ENCODE measurements around the gene ETFB. TPM values are rescaled to one million over a fixed set of nuclear protein-coding genes. Genes with fewer than 3 reads are reported as not detected.

Gene ETFB
- total RNA-seq, 1 experiment from 2014 or later = 114 TPM

DNA sequence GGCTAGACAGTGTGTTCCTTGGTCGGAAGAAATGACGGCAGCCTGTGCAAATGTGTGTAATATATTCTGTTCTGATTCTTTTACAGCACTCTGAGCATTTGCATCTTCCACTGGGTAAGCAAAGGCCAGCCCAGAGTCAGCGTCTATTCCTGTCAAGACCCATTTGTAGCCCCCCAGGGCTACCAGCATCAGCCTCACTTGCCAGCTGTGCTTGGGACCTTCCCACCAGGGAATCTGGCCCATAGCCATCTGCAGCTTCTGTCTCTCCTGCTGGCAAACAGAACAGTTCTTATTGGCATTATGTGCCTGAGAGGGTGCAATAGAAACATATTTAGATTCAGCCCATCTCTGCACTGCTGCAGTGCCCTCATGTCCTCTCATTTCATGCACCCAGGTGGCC lies 60.7 kb downstream of the ETFB start:
- no peaks in the 10 kb centered on the region for H3K27me3 Mint-ChIP-seq (ENCODE audit: insufficient read depth, unreplicated experiment)
- no peak for DNase-seq (ENCODE audit: unreplicated experiment)
- peaks cover 44% of the 10 kb centered on the region for H3K9me3 Mint-ChIP-seq (ENCODE audit: unreplicated experiment)
- H3K4me1 Mint-ChIP-seq (ENCODE audit: insufficient read depth, unreplicated experiment) = no peaks in the 10 kb centered on the region
- ChIA-PET POLR2A (no interaction called here), CTCF (interaction anchor here (0.6 kb wide), 1 partner anchor 88 kb away, joined by 5 read pairs; no protein-coding TSS in a partner anchor)
- intact Hi-C loops (cut with micrococcal nuclease) = no loop called here
- TF ChIP-seq, protein P1, sequence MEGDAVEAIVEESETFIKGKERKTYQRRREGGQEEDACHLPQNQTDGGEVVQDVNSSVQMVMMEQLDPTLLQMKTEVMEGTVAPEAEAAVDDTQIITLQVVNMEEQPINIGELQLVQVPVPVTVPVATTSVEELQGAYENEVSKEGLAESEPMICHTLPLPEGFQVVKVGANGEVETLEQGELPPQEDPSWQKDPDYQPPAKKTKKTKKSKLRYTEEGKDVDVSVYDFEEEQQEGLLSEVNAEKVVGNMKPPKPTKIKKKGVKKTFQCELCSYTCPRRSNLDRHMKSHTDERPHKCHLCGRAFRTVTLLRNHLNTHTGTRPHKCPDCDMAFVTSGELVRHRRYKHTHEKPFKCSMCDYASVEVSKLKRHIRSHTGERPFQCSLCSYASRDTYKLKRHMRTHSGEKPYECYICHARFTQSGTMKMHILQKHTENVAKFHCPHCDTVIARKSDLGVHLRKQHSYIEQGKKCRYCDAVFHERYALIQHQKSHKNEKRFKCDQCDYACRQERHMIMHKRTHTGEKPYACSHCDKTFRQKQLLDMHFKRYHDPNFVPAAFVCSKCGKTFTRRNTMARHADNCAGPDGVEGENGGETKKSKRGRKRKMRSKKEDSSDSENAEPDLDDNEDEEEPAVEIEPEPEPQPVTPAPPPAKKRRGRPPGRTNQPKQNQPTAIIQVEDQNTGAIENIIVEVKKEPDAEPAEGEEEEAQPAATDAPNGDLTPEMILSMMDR (IDR thresholded peaks at IDR 0.05; ENCODE audit: unreplicated experiment) = no peak
- H3K36me3 Mint-ChIP-seq (ENCODE audit: insufficient read depth, unreplicated experiment) = no peaks in the 10 kb centered on the region
- no peak overlapping the region for H3K4me3 Mint-ChIP-seq (ENCODE audit: unreplicated experiment)
- H3K27ac Mint-ChIP-seq (ENCODE audit: low read depth, unreplicated experiment) = no peak overlapping the region
- BruUV-seq (replicated peaks) = no TSS peak

DNA sequence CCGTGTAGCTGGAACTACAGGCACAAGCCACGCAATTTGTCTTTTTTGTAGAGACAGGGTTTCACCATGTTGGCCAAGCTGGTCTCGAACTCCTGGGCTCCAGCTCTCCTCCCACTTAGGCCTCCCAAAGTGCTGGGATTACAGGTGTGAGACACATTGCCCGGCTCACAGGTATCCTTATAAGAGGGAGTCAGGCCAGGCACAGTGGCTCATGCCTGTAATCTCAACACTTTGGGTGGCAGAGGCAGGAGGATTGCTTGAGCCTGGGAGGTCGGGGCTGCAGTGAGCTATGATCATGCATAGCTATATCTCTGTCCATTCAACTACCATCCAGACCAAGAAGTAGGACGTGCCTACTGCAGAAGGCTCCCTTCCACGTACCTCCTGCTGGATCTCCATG lies 64.9 kb downstream of the ETFB start:
- Mint-ChIP-seq H3K27me3 (ENCODE audit: insufficient read depth, unreplicated experiment) (no peaks in the 10 kb centered on the region), H3K36me3 (ENCODE audit: insufficient read depth, unreplicated experiment) (no peaks in the 10 kb centered on the region), H3K4me1 (ENCODE audit: insufficient read depth, unreplicated experiment) (no peaks in the 10 kb centered on the region), H3K27ac (ENCODE audit: low read depth, unreplicated experiment) (no peak overlapping the region), H3K4me3 (ENCODE audit: unreplicated experiment) (no peak overlapping the region), H3K9me3 (ENCODE audit: unreplicated experiment) (peaks cover 15% of the 10 kb centered on the region)
- no peak for DNase-seq (ENCODE audit: unreplicated experiment)
- POLR2A ChIA-PET = no interaction called here
- intact Hi-C loops (cut with micrococcal nuclease) = no loop called here
- CTCF ChIA-PET = interaction anchor here (0.9 to 1.3 kb wide), 2 partner anchors 9 to 37 kb away, joined by 4 to 5 read pairs; no protein-coding TSS in a partner anchor
- TF ChIP-seq, protein P1 (IDR thresholded peaks at IDR 0.05; ENCODE audit: unreplicated experiment) = no peak
- BruUV-seq (replicated peaks) = no TSS peak

DNA sequence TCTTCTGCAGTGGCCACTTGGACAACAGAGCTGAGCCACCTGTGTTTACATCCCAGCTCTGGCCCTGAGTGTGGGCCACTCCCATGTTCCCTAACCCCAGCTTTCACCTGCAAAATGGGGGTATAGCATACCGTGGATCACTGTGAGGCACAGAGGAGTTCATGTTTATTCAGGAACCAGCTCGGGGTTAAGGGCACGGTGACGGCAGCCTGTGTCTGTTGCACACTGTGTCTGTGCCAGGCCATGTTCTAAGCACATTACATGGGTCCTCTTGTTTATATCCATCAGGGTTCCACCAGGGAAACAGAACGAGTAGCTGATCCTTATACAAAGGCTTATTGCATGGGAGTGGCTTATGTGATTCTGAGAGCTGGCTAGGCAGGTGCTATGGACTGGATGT lies 68.8 kb downstream of the ETFB start:
- TF ChIP-seq, protein P1 (IDR thresholded peaks at IDR 0.05; ENCODE audit: unreplicated experiment) = no peak
- BruUV-seq (replicated peaks) = no TSS peak
- CTCF ChIA-PET = interaction anchor here (0.5 kb wide), 1 partner anchor 566 kb away, joined by 3 read pairs; no protein-coding TSS in a partner anchor
- no peaks in the 10 kb centered on the region for H3K4me1 Mint-ChIP-seq (ENCODE audit: insufficient read depth, unreplicated experiment)
- no peak for DNase-seq (ENCODE audit: unreplicated experiment)
- H3K4me3 Mint-ChIP-seq (ENCODE audit: unreplicated experiment) = no peak overlapping the region
- intact Hi-C loops (cut with micrococcal nuclease) = no loop called here
- H3K9me3 Mint-ChIP-seq (ENCODE audit: unreplicated experiment) = peaks cover 12% of the 10 kb centered on the region
- H3K36me3 Mint-ChIP-seq (ENCODE audit: insufficient read depth, unreplicated experiment) = no peaks in the 10 kb centered on the region
- POLR2A ChIA-PET = no interaction called here
- H3K27me3 Mint-ChIP-seq (ENCODE audit: insufficient read depth, unreplicated experiment) = no peaks in the 10 kb centered on the region
- H3K27ac Mint-ChIP-seq (ENCODE audit: low read depth, unreplicated experiment) = no peak overlapping the region

DNA sequence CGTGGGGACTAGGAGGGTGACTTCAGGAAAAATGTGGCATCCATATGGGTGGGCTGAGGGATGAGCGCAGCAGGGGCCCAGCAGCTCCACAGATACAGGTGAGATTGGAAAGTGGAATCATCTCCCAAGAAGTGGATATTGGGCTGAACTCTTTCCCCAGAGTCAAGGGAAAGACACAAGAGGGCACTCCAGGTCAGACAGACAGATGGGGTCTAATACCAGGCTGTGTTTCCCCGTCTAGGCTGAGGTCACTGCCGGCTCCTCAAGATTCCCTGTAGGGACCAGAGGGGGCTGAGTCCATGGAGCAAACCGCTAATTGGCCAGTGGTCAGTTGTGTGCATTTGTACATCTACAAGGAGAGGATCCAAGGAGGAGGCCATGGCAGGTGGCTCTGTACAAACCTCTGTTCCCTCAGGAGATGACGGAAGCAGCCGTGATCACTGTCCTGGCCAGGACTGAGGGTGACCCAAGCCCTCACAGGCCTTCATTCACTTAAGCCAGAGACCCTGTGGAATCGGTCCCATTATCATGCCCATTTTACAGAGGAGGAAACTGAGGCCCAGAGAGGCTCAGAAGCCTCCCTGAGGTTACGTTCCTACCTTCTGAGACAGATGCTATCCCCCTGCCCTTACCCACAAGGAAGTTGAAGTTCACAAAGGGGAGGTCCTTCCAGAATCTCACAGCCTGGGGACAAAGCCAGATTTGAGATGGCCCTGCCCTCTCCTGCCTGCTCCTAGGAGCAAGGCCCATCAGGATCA lies 69.7 kb downstream of the ETFB start:
- DNase-seq (ENCODE audit: unreplicated experiment) = no peak
- H3K27me3 Mint-ChIP-seq (ENCODE audit: insufficient read depth, unreplicated experiment) = no peaks in the 10 kb centered on the region
- no peaks in the 10 kb centered on the region for H3K4me1 Mint-ChIP-seq (ENCODE audit: insufficient read depth, unreplicated experiment)
- H3K27ac Mint-ChIP-seq (ENCODE audit: low read depth, unreplicated experiment) = no peak overlapping the region
- CTCF ChIA-PET = interaction anchor here (0.9 kb wide), 1 partner anchor 150 kb away, joined by 4 read pairs; no protein-coding TSS in a partner anchor
- POLR2A ChIA-PET = no interaction called here
- no peaks in the 10 kb centered on the region for H3K36me3 Mint-ChIP-seq (ENCODE audit: insufficient read depth, unreplicated experiment)
- intact Hi-C loops (cut with micrococcal nuclease) = no loop called here
- no peak overlapping the region for H3K4me3 Mint-ChIP-seq (ENCODE audit: unreplicated experiment)
- BruUV-seq (replicated peaks) = no TSS peak
- TF ChIP-seq, protein P1 (IDR thresholded peaks at IDR 0.05; ENCODE audit: unreplicated experiment) = no peak
- peaks cover 20% of the 10 kb centered on the region for H3K9me3 Mint-ChIP-seq (ENCODE audit: unreplicated experiment)
